HG02642 (cell line): ENCODE data around the gene SLC35F5.
"Not testable (repeated sequence)": the region's sequence is repeated elsewhere in the genome, so short reads cannot be mapped to it uniquely, and the experiment has no call there.

ENCODE experiments used
- ATAC-seq: cut with Tn5 transposase; IDR thresholded peaks from one replicate; pipeline ENCODE4 v1.9.1; 2021; ENCODE audit warnings: mild to moderate bottlenecking; ENCODE audit not compliant: unreplicated experiment, poor library complexity

SLC35F5 gene

GRCh38 chr2:113756355-113757137 is at the start of gene SLC35F5:
Gene SLC35F5 (minus strand): TSS chr2:113756642. CDS start chr2:113756409, 233 bp downstream.
- ATAC-seq: peak; percentile 91

GRCh38 chr2:113799375-113799774 is 42.9 kb upstream of the SLC35F5 start:
- no peak for ATAC-seq

GRCh38 chr2:113797237-113797636 is 40.8 kb upstream of the SLC35F5 start:
- ATAC-seq: no peak

GRCh38 chr2:113796592-113797175 is 40.2 kb upstream of the SLC35F5 start:
- no peak for ATAC-seq

GRCh38 chr2:113795405-113795920 is 39.0 kb upstream of the SLC35F5 start:
- no peak for ATAC-seq

- ATAC-seq: peak; percentile 94
These were observed 35.5 kb upstream of the SLC35F5 start for GRCh38 chr2:113791697-113792590.

- ATAC-seq: no peak
These were observed 28.6 kb upstream of the SLC35F5 start for GRCh38 chr2:113784823-113785744.

- no peak for ATAC-seq
These were observed 24.0 kb upstream of the SLC35F5 start for GRCh38 chr2:113780472-113780871.

- ATAC-seq: no peak
These were observed 20.9 kb upstream of the SLC35F5 start for GRCh38 chr2:113777371-113777770.

- no peak for ATAC-seq
These were observed 20.5 kb upstream of the SLC35F5 start for GRCh38 chr2:113776949-113777348.

GRCh38 chr2:113774616-113775015 is 18.2 kb upstream of the SLC35F5 start:
- ATAC-seq: not testable (repeated sequence)

GRCh38 chr2:113770929-113771328 is 14.5 kb upstream of the SLC35F5 start:
- ATAC-seq: no peak

- no peak for ATAC-seq
These were observed 13.1 kb upstream of the SLC35F5 start for GRCh38 chr2:113769555-113769954.

- ATAC-seq: no peak
These were observed 12.3 kb upstream of the SLC35F5 start for GRCh38 chr2:113768770-113769169.

GRCh38 chr2:113767811-113768460 is 11.5 kb upstream of the SLC35F5 start:
- no peak for ATAC-seq

GRCh38 chr2:113765276-113765675 is 8.8 kb upstream of the SLC35F5 start:
- ATAC-seq: no peak

GRCh38 chr2:113762377-113763118 is 6.1 kb upstream of the SLC35F5 start:
- ATAC-seq: no peak

GRCh38 chr2:113760400-113760799 is 4.0 kb upstream of the SLC35F5 start:
- ATAC-seq: no peak
